GM23248 (cell line): Measurements from ENCODE around the gene GRIK5. TPM values are rescaled to one million over a fixed set of nuclear protein-coding genes. Genes with fewer than 3 reads are reported as not detected.

ENCODE experiments used
- DNase-seq: peaks from one replicate; pipeline ENCODE4 v3.0.0-alpha.2; 2015
- H2AFZ ChIP-seq: fragments of 200-600 bp; sonication (generic); 2 replicates; pipeline ENCODE4 v1.6.1; 2016; ENCODE audit warnings: antibody characterized with exemption
- H3F3A ChIP-seq: fragments of 200-600 bp; sonication (generic); 2 replicates; pipeline ENCODE4 v1.6.1; 2016; ENCODE audit warnings: mild to moderate bottlenecking, antibody characterized with exemption, mixed run types; ENCODE audit not compliant: insufficient read depth
- H3K27ac ChIP-seq: fragments of 200-600 bp; sonication (generic); 2 replicates; pipeline ENCODE4 v1.5.1; 2016; ENCODE audit warnings: mild to moderate bottlenecking
- H3K27me3 ChIP-seq: fragments of 200-600 bp; sonication (generic); replicated peaks from 2 replicates; pipeline ENCODE4 v1.6.1; 2016; ENCODE audit warnings: mild to moderate bottlenecking; ENCODE audit not compliant: insufficient read depth
- H3K36me3 ChIP-seq: fragments of 200-600 bp; sonication (generic); 2 replicates; pipeline ENCODE4 v1.6.1; 2016; ENCODE audit warnings: low read depth, mild to moderate bottlenecking
- H3K4me1 ChIP-seq: fragments of 200-600 bp; sonication (generic); 2 replicates; pipeline ENCODE4 v1.6.1; 2016; ENCODE audit warnings: mild to moderate bottlenecking; ENCODE audit not compliant: insufficient read depth
- H3K4me2 ChIP-seq: fragments of 200-600 bp; sonication (generic); one replicate; pipeline ENCODE4 v1.6.1; 2016; ENCODE audit warnings: mild to moderate bottlenecking; ENCODE audit not compliant: unreplicated experiment
- H3K4me3 ChIP-seq: fragments of 200-600 bp; sonication (generic); 2 replicates; pipeline ENCODE4 v1.5.1; 2016; ENCODE audit warnings: mild to moderate bottlenecking
- H3K79me2 ChIP-seq: fragments of 200-600 bp; sonication (generic); 2 replicates; pipeline ENCODE4 v1.6.1; 2016; ENCODE audit warnings: mild to moderate bottlenecking; ENCODE audit not compliant: insufficient read depth
- H3K9ac ChIP-seq: fragments of 200-600 bp; sonication (generic); 2 replicates; pipeline ENCODE4 v1.6.1; 2016; ENCODE audit warnings: mild to moderate bottlenecking
- H3K9me2 ChIP-seq: fragments of 200-600 bp; sonication (generic); 2 replicates; pipeline ENCODE4 v1.6.1; 2016; ENCODE audit warnings: mixed run types, mild to moderate bottlenecking, moderate library complexity; ENCODE audit not compliant: insufficient read depth
- H3K9me3 ChIP-seq: fragments of 200-600 bp; sonication (generic); one replicate; pipeline ENCODE4 v1.6.1; 2017; ENCODE audit warnings: low read depth
- H4K20me1 ChIP-seq: fragments of 200-600 bp; sonication (generic); 2 replicates; pipeline ENCODE4 v1.6.0; 2016; ENCODE audit not compliant: insufficient read depth
- EZH2 ChIP-seq: fragments of 200-600 bp; sonication (generic); IDR thresholded peaks from 2 replicates; pipeline ENCODE4 v1.6.1; 2018; ENCODE audit warnings: antibody characterized with exemption, mild to moderate bottlenecking; ENCODE audit not compliant: insufficient read depth, poor library complexity, severe bottlenecking
- EZH2phosphoT487 ChIP-seq: fragments of 200-600 bp; sonication (generic); IDR thresholded peaks from 2 replicates; pipeline ENCODE4 v1.6.1; 2018; ENCODE audit warnings: antibody characterized with exemption, moderate library complexity, mild to moderate bottlenecking, low read depth; ENCODE audit not compliant: insufficient read depth
- WGBS, 2 experiments: methylation state at CpG; one replicate each; pipeline ENCODE4 v1.1.6; 2015 to 2017; ENCODE audit warnings: low lambda C conversion rate in 2 of 2, low coverage in 1 of 2; ENCODE audit errors: missing lambda C conversion rate in 2 of 2; 5-methylcytosine and 5-hydroxymethylcytosine counted together
- in situ Hi-C: fragments of 300-500 bp; cut with MboI; formaldehyde crosslinking; loops from 2 replicates; pipeline ENCODE4 v1.15.0; 2020
- polyA plus RNA-seq: library from polyadenylated mRNA; unstranded; fragments of >200 nt; fragmentation: Nextera tagmentation; extraction: Ambion mirVana; gene quantifications from 2 replicates; pipeline ENCODE4 v1.2.1, GENCODE V29; 2016
- total RNA-seq: library from RNA; depleted of rRNA; stranded (reverse); fragments of >200 nt; shearing (Covaris generic); gene quantifications from 2 replicates; pipeline ENCODE4 v1.2.3, GENCODE V29; 2014

The GRIK5 gene
- total and polyA plus RNA-seq, 2 experiments from 2014 or later = not detected

- no peak for DNase-seq
- no peaks in the 10 kb centered on the region for H3K9me3 ChIP-seq
Measured at GRCh38 chr19:41965106-41965505, 104.9 kb downstream of the GRIK5 start.

GRCh38 chr19:41960973-41961372 is 109.0 kb downstream of the GRIK5 start:
- Histone ChIP-seq H3K9ac (no peak overlapping the region), H3K27me3 (no peaks in the 10 kb centered on the region), H3K4me1 (peaks cover 5% of the 10 kb centered on the region; the same call in 1 of the 2 replicates), H3K4me2 (no peak overlapping the region), H2AFZ (no peak overlapping the region), H3K9me2 (no peaks in the 10 kb centered on the region), H3K9me3 (no peaks in the 10 kb centered on the region), H3K4me3 (no peak overlapping the region), H3F3A (no peaks in the 10 kb centered on the region), H3K36me3 (0 out of 2 replicates have a peak, but pooled peaks cover 3% of the 10 kb centered on the region), H4K20me1 (no peaks in the 10 kb centered on the region), H3K27ac (no peak overlapping the region), H3K79me2 (peaks cover 10% of the 10 kb centered on the region)
- DNase-seq = no peak
- TF ChIP-seq EZH2phosphoT487 (no peak), EZH2 (no peak)
- in situ Hi-C loops = no loop called here
- WGBS, 2 experiments = 87 to 93% methylated on average over 5 of the region's 5 CpGs

More at GRCh38 chr19:41965106-41965505, 104.9 kb downstream of the GRIK5 start:
- WGBS, 2 experiments = 30 to 39% methylated on average over 3 to 5 of the region's 5 CpGs
- TF ChIP-seq EZH2 (no peak), EZH2phosphoT487 (no peak)
- Histone ChIP-seq H3F3A (no peaks in the 10 kb centered on the region), H3K27ac (no peak overlapping the region), H3K27me3 (no peaks in the 10 kb centered on the region; the same call in 1 of the 2 replicates), H3K9me2 (no peaks in the 10 kb centered on the region), H3K4me3 (no peak overlapping the region), H3K79me2 (no peaks in the 10 kb centered on the region), H4K20me1 (no peaks in the 10 kb centered on the region), H3K36me3 (no peaks in the 10 kb centered on the region), H3K4me2 (no peak overlapping the region), H3K9ac (no peak overlapping the region), H2AFZ (no peak overlapping the region), H3K4me1 (no peaks in the 10 kb centered on the region)
- in situ Hi-C loops = no loop called here

GRCh38 chr19:41959056-41960053 is 110.7 kb downstream of the GRIK5 start, which contains the start of gene RABAC1:
Gene RABAC1, minus strand, starts transcription at chr19:41959321. Its CDS starts 29 bp downstream, at chr19:41959292.
- peak within 1 kb of the TSS; percentile 100 for H3K9ac ChIP-seq
- H3K9me3 ChIP-seq = no peaks in the 10 kb centered on the region
- H2AFZ ChIP-seq = peak within 1 kb of the TSS; percentile 86
- H3K9me2 ChIP-seq = no peaks in the 10 kb centered on the region
- H3K4me3 ChIP-seq = peak within 1 kb of the TSS; percentile 94
- H3F3A ChIP-seq = no peaks in the 10 kb centered on the region
- H3K4me1 ChIP-seq = peaks cover 5% of the 10 kb centered on the region; the same call in 1 of the 2 replicates
- H4K20me1 ChIP-seq = no peaks in the 10 kb centered on the region
- peak within 1 kb of the TSS; percentile 83 for H3K4me2 ChIP-seq
- H3K79me2 ChIP-seq = peaks cover 10% of the 10 kb centered on the region
- in situ Hi-C loops = no loop called here
- DNase-seq = peak; percentile 97
- no peaks in the 10 kb centered on the region for H3K27me3 ChIP-seq
- 5 to 8% methylated on average over 32 to 46 of the region's 46 CpGs for WGBS, 2 experiments
- H3K27ac ChIP-seq = peak within 1 kb of the TSS; percentile 93
- TF ChIP-seq EZH2phosphoT487 (no peak), EZH2 (no peak)
- 0 out of 2 replicates have a peak, but pooled peaks cover 3% of the 10 kb centered on the region for H3K36me3 ChIP-seq

DNA sequence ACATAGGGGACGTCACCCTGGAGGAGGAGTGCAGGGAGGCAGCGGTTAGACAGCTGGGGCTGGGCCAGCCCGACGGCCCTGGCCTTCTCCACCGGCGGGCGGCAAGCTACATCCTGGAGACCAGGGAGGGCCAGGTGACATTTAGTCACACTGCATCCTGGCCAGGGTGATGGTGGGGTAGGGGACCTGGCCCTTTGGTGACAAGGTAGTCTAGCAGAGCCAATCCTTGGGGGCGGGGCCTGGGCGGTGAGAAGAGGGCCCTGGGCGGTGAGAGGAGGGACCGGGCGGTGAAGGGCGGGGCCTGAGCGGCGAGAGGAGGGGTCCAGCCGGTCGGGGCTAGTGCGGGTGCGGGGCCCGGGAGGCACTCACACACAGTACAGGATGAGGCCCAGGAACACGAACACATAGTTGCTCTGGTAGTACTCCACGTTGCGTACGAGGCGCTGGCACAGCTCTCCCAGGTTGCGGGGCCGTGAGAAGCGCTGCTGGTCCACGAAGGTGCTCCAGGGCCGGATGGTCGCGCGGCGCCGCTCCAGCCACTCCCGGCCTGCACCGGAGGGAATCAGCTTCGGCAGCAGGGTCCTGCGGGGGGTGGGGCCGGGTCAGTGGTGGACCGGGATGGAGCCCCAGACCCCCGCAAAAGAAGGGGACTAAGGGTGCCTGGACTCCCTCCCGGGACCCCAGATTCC is 111.5 kb downstream of the GRIK5 start:
- peak overlapping the region; percentile 83 for H3K4me2 ChIP-seq
- peak; percentile 92 for DNase-seq
- H3K36me3 ChIP-seq = 0 out of 2 replicates have a peak, but pooled peaks cover 3% of the 10 kb centered on the region
- H3K9me2 ChIP-seq = no peaks in the 10 kb centered on the region
- 2 to 3% methylated on average over 24 to 30 of the region's 43 CpGs for WGBS, 2 experiments
- peak overlapping the region; percentile 94 for H3K4me3 ChIP-seq
- H3K79me2 ChIP-seq = peaks cover 10% of the 10 kb centered on the region
- peak overlapping the region; percentile 93 for H3K27ac ChIP-seq
- peak overlapping the region; percentile 86 for H2AFZ ChIP-seq
- TF ChIP-seq EZH2 = no peak
- TF ChIP-seq EZH2phosphoT487 = no peak
- peak overlapping the region; percentile 100 for H3K9ac ChIP-seq
- no peaks in the 10 kb centered on the region for H4K20me1 ChIP-seq
- no peaks in the 10 kb centered on the region for H3F3A ChIP-seq
- in situ Hi-C loops = no loop called here
- no peaks in the 10 kb centered on the region for H3K27me3 ChIP-seq
- H3K4me1 ChIP-seq = peaks cover 5% of the 10 kb centered on the region; the same call in 1 of the 2 replicates
- no peaks in the 10 kb centered on the region for H3K9me3 ChIP-seq
